ENCODE results near the gene INAFM2.

The INAFM2 gene

DNA sequence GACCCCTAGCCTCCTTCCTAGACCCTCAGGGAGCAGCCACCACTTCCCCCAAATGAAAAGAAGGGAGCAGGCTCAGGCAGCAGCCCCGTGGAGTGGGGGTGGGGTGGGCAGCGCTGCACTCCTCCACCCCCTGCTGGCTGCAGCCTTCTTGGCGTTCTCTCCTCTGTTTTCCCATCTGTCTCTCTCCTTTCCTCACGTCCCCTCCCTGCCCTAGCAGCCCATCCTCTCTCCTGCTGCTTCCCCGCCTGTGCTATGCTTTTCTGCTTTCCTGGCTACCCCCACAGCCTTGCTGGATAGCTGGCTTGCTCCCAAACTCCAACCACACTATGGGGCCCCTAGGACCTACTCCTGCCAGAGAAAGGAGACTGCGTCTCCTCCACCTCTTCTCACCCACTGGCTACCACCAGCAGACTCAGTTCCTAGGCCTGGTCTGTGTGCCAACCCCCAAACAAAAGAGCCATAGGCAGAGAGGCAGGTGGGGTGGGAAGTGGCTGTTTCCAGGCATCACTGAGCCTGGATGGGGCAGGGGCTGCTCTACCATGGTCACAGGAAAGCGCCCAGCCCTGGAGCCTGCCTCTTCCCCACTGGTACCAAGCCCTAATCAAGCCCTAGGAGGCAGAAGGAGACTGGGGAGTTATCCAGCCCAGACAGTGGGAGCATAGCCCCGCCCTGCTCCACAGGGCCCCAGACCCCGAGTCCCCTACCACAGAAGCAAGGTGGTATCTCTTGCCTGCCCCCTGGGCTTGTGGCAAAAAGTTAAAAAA, 31.1 kb downstream of the INAFM2 start:
- Histone ChIP-seq H3K36me3 (ENCODE audit: insufficient read depth, low read length) (no peaks in the 10 kb centered on the region), H3K4me3 (ENCODE audit: low read depth, low read length) (no peak overlapping the region), H3K4me1 (ENCODE audit: control insufficient read depth, insufficient read depth, low read length, unreplicated experiment) (peaks cover 9% of the 10 kb centered on the region), H3K27ac (ENCODE audit: low read depth, low read length) (no peak overlapping the region), H2AFZ (ENCODE audit: low read length, unreplicated experiment) (no peak overlapping the region), H3K79me2 (ENCODE audit: control insufficient read depth, insufficient read depth, low read length, unreplicated experiment) (no peaks in the 10 kb centered on the region), H3K27me3 (ENCODE audit: insufficient read depth, low read length) (peaks cover 4% of the 10 kb centered on the region; the same call in 1 of the 2 replicates)

DNA sequence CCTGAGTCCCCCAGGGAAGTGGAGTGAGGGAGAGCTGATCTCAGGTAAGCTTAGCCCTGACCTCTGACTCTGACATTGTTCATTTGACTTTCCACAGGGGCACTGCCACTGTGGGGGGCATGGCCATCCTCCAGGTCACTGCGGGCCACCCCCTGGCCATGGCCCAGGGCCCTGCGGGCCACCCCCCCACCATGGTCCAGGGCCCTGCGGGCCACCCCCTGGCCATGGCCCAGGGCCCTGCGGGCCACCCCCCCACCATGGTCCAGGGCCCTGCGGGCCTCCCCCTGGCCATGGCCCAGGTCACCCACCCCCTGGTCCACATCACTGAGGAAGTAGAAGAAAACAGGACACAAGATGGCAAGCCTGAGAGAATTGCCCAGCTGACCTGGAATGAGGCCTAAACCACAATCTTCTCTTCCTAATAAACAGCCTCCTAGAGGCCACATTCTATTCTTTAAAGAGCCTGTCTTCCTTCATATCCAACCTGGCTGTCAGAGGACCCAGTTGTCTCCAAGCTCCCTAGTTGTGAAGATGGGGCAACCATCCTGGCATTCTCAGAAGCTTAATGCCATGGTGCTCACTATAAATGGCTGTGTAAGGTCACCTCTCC, 32.6 kb downstream of the INAFM2 start:
- Histone ChIP-seq H3K36me3 (ENCODE audit: insufficient read depth, low read length) (no peaks in the 10 kb centered on the region), H3K27me3 (ENCODE audit: insufficient read depth, low read length) (peaks cover 4% of the 10 kb centered on the region; the same call in 1 of the 2 replicates), H3K4me1 (ENCODE audit: control insufficient read depth, insufficient read depth, low read length, unreplicated experiment) (peaks cover 9% of the 10 kb centered on the region), H3K27ac (ENCODE audit: low read depth, low read length) (no peak overlapping the region), H3K4me3 (ENCODE audit: low read depth, low read length) (no peak overlapping the region), H2AFZ (ENCODE audit: low read length, unreplicated experiment) (no peak overlapping the region), H3K79me2 (ENCODE audit: control insufficient read depth, insufficient read depth, low read length, unreplicated experiment) (no peaks in the 10 kb centered on the region)

DNA sequence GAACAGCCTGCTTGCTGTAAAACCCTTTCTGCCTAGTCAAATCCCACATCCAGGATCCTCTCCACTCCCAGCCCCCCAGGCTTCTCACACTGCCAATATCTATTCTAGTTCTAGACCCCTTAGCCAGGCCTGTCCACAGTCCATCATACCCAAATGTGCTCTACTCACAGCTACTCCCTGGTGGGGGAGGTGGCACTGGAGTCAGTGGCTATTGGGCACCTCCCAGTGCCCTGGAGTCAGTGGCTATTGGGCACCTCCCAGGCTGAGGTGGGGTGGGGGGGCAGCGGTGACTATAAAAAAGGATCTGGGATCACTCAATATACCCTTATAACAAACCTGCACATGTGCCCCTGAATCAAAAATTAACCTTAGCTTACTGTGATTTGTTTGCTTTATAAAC, 33.8 kb downstream of the INAFM2 start:
- Histone ChIP-seq H3K4me3 (ENCODE audit: low read depth, low read length) (peak overlapping the region; percentile 74), H3K4me1 (ENCODE audit: control insufficient read depth, insufficient read depth, low read length, unreplicated experiment) (peaks cover 9% of the 10 kb centered on the region), H2AFZ (ENCODE audit: low read length, unreplicated experiment) (no peak overlapping the region), H3K79me2 (ENCODE audit: control insufficient read depth, insufficient read depth, low read length, unreplicated experiment) (no peaks in the 10 kb centered on the region), H3K27ac (ENCODE audit: low read depth, low read length) (no peak overlapping the region), H3K27me3 (ENCODE audit: insufficient read depth, low read length) (peaks cover 4% of the 10 kb centered on the region; the same call in 1 of the 2 replicates), H3K36me3 (ENCODE audit: insufficient read depth, low read length) (no peaks in the 10 kb centered on the region)

DNA sequence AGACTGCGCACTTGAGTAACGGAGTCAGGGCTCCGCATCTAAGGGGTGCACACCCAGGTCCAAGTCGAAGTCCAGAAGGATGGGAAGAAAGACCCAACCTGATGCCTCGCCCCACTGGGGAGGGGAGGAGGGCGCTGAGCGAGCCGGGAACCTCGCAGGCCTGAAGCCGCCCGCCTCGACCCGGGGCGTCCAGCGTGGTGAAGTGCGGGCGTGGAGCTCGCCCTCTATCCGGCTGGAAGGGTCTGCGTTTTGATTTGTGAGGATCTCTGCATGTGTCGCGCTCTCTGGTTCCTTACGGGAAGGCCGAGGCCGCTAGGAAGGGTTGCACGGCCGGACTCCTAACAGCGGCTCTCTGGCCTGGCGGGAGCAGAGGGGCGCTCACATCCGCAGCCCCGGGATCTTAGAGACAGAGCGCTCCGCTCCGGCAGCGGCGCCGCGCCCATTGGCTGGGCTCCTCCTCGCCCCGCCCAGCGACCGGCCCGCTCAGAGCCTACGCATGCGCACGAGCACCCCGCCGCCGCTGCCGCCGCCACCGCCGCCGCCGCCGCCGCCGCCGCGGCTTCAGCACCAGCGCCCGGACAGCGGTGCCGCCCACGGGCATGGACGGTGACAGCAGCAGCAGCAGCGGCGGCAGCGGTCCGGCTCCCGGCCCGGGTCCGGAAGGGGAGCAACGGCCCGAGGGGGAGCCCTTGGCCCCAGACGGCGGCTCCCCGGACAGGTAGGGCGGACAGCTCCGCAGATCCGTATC, 34.4 kb downstream of the INAFM2 start, which contains the start of gene DISP2:
TSS of gene DISP2 (plus strand) at position 497 of the 748 bp plus-strand sequence. CDS start at position 600, 103 bp downstream.
- H3K4me1 ChIP-seq (ENCODE audit: control insufficient read depth, insufficient read depth, low read length, unreplicated experiment), result peaks cover 9% of the 10 kb centered on the region
- no peaks in the 10 kb centered on the region for H3K36me3 ChIP-seq (ENCODE audit: insufficient read depth, low read length)
- peak within 1 kb of the TSS; percentile 74 for H3K4me3 ChIP-seq (ENCODE audit: low read depth, low read length)
- H2AFZ ChIP-seq (ENCODE audit: low read length, unreplicated experiment), result peak within 1 kb of the TSS; percentile 39
- no peak within 1 kb of the TSS for H3K27ac ChIP-seq (ENCODE audit: low read depth, low read length)
- peaks cover 4% of the 10 kb centered on the region; the same call in 1 of the 2 replicates for H3K27me3 ChIP-seq (ENCODE audit: insufficient read depth, low read length)
- no peaks in the 10 kb centered on the region for H3K79me2 ChIP-seq (ENCODE audit: control insufficient read depth, insufficient read depth, low read length, unreplicated experiment)

DNA sequence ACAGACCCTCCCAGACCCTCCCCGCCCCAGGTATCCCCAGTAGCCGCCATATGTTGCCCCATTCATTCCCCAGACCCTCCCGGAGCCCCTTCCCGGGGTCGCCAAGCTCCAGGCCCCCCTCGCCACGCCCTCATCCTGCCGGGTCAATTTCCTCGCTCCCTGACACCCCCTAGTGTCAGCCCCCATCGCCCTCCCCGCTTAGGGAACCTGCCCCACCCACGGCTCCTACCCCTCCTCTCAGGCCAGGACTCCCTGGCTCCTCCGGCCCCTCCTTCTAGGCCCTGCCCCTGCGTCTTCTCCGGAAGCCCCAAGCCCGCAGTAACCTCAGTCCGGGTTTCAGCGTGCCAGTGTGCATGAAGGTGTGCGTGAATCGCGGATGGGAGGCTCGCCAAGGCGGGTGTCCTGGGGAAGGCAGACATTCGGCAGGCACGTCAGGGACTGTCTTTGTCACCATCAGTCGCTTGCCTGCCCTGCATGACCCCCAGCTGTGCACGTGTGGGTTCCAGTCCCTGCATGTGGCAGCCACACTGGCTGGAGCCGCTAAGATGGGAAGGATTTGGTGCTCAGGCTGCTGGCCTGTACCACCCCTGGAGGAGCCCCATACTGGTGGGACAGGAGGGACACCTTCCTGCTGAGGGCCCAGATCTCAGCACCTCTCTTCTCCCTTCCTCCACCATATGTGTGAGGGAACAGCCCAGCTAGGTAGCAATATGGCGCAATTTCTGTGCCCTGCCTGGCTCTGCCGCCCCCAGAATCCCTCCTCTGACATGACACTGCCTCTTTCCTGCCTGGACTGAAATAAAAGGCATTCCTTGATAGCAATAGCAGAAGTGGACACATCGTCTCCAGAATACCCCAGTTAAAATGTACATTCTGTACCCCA, 35.2 kb downstream of the INAFM2 start:
- Histone ChIP-seq H3K79me2 (ENCODE audit: control insufficient read depth, insufficient read depth, low read length, unreplicated experiment) (no peaks in the 10 kb centered on the region), H3K27me3 (ENCODE audit: insufficient read depth, low read length) (peaks cover 4% of the 10 kb centered on the region; the same call in 1 of the 2 replicates), H3K36me3 (ENCODE audit: insufficient read depth, low read length) (no peaks in the 10 kb centered on the region), H3K4me3 (ENCODE audit: low read depth, low read length) (peak overlapping the region; percentile 74), H3K27ac (ENCODE audit: low read depth, low read length) (no peak overlapping the region), H2AFZ (ENCODE audit: low read length, unreplicated experiment) (no peak overlapping the region), H3K4me1 (ENCODE audit: control insufficient read depth, insufficient read depth, low read length, unreplicated experiment) (peaks cover 9% of the 10 kb centered on the region)

DNA sequence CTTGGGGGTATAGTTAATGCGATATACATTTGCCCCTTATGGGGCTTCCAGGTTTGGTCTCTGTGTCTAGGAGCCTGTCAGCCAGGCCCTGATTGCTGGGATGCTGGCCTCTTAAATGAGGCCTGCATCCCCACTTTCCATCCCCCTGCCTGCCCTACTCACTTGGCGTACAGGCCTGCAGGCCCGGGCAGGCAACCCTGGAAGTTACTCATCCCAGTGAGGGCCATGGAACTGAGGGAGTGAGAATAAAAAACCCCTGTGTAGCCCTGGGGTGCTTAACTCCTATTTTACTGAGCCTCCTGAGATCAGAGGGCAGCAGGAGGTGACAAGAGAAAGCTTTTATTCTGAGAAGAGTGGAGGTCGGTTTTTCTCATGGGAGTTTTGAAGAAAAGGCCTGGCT, 36.5 kb downstream of the INAFM2 start:
- peaks cover 9% of the 10 kb centered on the region for H3K4me1 ChIP-seq (ENCODE audit: control insufficient read depth, insufficient read depth, low read length, unreplicated experiment)
- no peak overlapping the region for H3K4me3 ChIP-seq (ENCODE audit: low read depth, low read length)
- H3K27me3 ChIP-seq (ENCODE audit: insufficient read depth, low read length), result peaks cover 4% of the 10 kb centered on the region; the same call in 1 of the 2 replicates
- no peak overlapping the region for H2AFZ ChIP-seq (ENCODE audit: low read length, unreplicated experiment)
- no peak overlapping the region for H3K27ac ChIP-seq (ENCODE audit: low read depth, low read length)
- H3K36me3 ChIP-seq (ENCODE audit: insufficient read depth, low read length), result no peaks in the 10 kb centered on the region
- no peaks in the 10 kb centered on the region for H3K79me2 ChIP-seq (ENCODE audit: control insufficient read depth, insufficient read depth, low read length, unreplicated experiment)

DNA sequence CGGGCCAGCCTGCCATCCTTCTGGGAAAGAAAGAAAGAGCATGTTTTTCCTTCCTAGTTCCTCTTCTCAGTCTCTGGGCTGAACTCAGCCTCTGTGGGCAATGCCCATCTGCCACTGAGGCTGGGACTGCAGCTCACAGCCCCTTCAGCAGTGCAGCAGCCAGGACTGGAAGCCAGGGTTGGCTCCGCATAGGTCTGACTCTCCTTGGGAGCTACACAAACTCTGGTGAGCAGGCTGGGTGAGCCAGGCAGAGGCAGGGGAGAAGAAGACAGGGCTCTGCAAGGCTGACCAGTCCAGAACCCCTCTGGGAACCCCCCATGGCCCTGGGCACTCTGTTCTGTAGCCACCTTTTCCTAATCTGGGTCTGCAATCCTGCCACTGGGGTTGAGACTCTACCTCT, 38.1 kb downstream of the INAFM2 start:
- H3K27ac ChIP-seq (ENCODE audit: low read depth, low read length), result no peak overlapping the region
- peaks cover 9% of the 10 kb centered on the region for H3K4me1 ChIP-seq (ENCODE audit: control insufficient read depth, insufficient read depth, low read length, unreplicated experiment)
- peaks cover 4% of the 10 kb centered on the region; the same call in 1 of the 2 replicates for H3K27me3 ChIP-seq (ENCODE audit: insufficient read depth, low read length)
- no peaks in the 10 kb centered on the region for H3K36me3 ChIP-seq (ENCODE audit: insufficient read depth, low read length)
- H3K4me3 ChIP-seq (ENCODE audit: low read depth, low read length), result no peak overlapping the region
- H2AFZ ChIP-seq (ENCODE audit: low read length, unreplicated experiment), result no peak overlapping the region
- no peaks in the 10 kb centered on the region for H3K79me2 ChIP-seq (ENCODE audit: control insufficient read depth, insufficient read depth, low read length, unreplicated experiment)

DNA sequence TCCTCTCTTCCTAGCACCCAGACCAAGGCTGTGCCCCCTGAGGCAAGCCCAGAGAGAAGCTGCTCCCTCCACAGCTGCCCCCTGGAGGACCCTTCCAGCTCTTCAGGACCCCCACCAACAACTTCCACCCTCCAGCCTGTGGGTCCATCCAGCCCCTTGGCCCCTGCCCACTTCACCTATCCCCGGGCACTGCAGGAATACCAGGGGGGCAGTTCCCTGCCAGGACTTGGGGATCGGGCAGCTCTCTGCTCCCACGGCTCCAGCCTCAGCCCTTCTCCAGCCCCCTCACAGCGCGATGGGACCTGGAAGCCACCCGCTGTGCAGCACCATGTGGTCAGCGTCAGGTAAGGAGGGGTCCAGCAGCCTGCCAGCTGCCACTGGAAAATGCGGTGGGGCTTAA, 40.1 kb downstream of the INAFM2 start:
- Histone ChIP-seq H3K27me3 (ENCODE audit: insufficient read depth, low read length) (peaks cover 3% of the 10 kb centered on the region; the same call in 1 of the 2 replicates), H3K27ac (ENCODE audit: low read depth, low read length) (no peak overlapping the region), H3K4me1 (ENCODE audit: control insufficient read depth, insufficient read depth, low read length, unreplicated experiment) (peaks cover 10% of the 10 kb centered on the region), H3K79me2 (ENCODE audit: control insufficient read depth, insufficient read depth, low read length, unreplicated experiment) (no peaks in the 10 kb centered on the region), H3K4me3 (ENCODE audit: low read depth, low read length) (no peak overlapping the region), H2AFZ (ENCODE audit: low read length, unreplicated experiment) (no peak overlapping the region), H3K36me3 (ENCODE audit: insufficient read depth, low read length) (no peaks in the 10 kb centered on the region)

DNA sequence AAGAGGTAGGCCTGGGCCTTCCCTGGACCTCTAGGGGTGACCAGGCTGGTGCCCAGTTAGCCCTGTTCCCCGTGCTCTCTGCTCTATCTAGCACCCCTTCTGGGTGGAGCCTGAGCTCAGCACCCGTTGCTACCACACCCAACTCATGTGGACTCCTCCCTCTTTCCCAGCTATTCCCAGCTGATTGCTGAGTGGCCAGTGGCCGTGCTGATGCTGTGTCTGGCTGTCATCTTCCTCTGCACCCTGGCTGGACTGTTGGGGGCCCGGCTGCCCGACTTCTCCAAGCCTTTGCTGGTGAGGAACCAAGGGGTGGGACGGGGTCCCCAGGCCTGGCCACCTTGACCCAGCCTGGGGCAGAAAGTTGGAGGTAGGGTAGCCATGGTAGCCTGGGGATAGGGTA, 40.8 kb downstream of the INAFM2 start:
- Histone ChIP-seq H2AFZ (ENCODE audit: low read length, unreplicated experiment) (no peak overlapping the region), H3K4me1 (ENCODE audit: control insufficient read depth, insufficient read depth, low read length, unreplicated experiment) (peaks cover 5% of the 10 kb centered on the region), H3K27me3 (ENCODE audit: insufficient read depth, low read length) (no peaks in the 10 kb centered on the region), H3K4me3 (ENCODE audit: low read depth, low read length) (no peak overlapping the region), H3K36me3 (ENCODE audit: insufficient read depth, low read length) (no peaks in the 10 kb centered on the region), H3K27ac (ENCODE audit: low read depth, low read length) (no peak overlapping the region), H3K79me2 (ENCODE audit: control insufficient read depth, insufficient read depth, low read length, unreplicated experiment) (peaks cover 3% of the 10 kb centered on the region)

DNA sequence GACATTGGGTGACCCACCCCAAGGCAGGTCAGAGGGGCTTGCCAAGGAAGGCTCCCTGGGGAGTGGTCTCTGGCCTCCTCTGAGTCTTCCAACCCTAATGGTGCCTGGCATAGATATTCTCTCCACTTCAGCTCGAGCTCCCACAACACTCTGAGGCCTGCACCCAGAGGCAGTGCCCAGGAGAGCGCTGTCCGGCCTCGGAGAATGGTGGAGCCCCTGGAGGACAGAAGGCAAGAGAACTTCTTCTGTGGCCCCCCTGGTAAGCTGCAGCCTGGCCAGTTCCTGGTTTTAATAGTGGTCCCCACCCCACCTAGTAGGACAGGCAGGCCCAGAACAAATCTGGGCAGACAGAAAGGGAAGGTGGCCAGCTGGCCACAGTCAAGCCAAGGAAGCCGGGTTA, 41.5 kb downstream of the INAFM2 start:
- Histone ChIP-seq H3K27ac (ENCODE audit: low read depth, low read length) (no peak overlapping the region), H2AFZ (ENCODE audit: low read length, unreplicated experiment) (no peak overlapping the region), H3K79me2 (ENCODE audit: control insufficient read depth, insufficient read depth, low read length, unreplicated experiment) (peaks cover 5% of the 10 kb centered on the region), H3K27me3 (ENCODE audit: insufficient read depth, low read length) (no peaks in the 10 kb centered on the region), H3K4me1 (ENCODE audit: control insufficient read depth, insufficient read depth, low read length, unreplicated experiment) (peaks cover 5% of the 10 kb centered on the region), H3K36me3 (ENCODE audit: insufficient read depth, low read length) (no peaks in the 10 kb centered on the region), H3K4me3 (ENCODE audit: low read depth, low read length) (no peak overlapping the region)
